HCT116 (cell line): ENCODE results near the gene GTPBP10. TPM values are rescaled to one million over a fixed set of nuclear protein-coding genes. Genes with fewer than 3 reads are reported as not detected.

ENCODE experiments used
- ATAC-seq: fragments of 200-7000 bp; cut with Tn5 transposase; 2 replicates; pipeline ENCODE4 v1.9.1; 2020; ENCODE audit warnings: mild to moderate bottlenecking, moderate library complexity
- BruUV-seq: library from RNA; stranded (reverse); fragments of 400-500 nt; replicated peaks from 2 replicates; lab custom pipeline; 2021; lab: Mats Ljungman, UMichigan
- CTCF ChIA-PET: fragments of 300-600 bp; sonication (Branson Sonifier 250); formaldehyde crosslinking; loops from one replicate; lab custom pipeline; 2021; ENCODE audit warnings: antibody characterized with exemption; lab: Charles Lee
- POLR2A ChIA-PET: fragments of 300-600, 350-600 bp; sonication (Branson Sonifier 250); formaldehyde crosslinking; loops from one replicate; lab custom pipeline; 2021; ENCODE audit warnings: antibody characterized with exemption; lab: Charles Lee
- RAD21 ChIA-PET, 2 experiments: fragments of 300-600 bp; sonication (Branson Sonifier 250); formaldehyde crosslinking; loops; one replicate each; lab custom pipeline; 2023; ENCODE audit warnings: low total read pairs in 2 of 2; ENCODE audit not compliant: uncharacterized antibody in 2 of 2, unreplicated experiment in 2 of 2, low non-redundant PET in 1 of 2; lab: Charles Lee
- DNase-seq: peaks from one replicate; pipeline ENCODE4 v3.0.0-alpha.2; 2010; ENCODE audit warnings: low read depth, low spot score
- H2AFZ ChIP-seq: fragments of 200-600 bp; shearing (Covaris generic), sonication (generic); 2 replicates; pipeline ENCODE4 v1.6.1; 2017; ENCODE audit warnings: low read depth, mixed run types, mixed read lengths, antibody characterized with exemption, low read length; ENCODE audit not compliant: poor library complexity, severe bottlenecking
- H3K27ac ChIP-seq: 2 replicates; pipeline ENCODE4 v1.5.1; 2012; ENCODE audit warnings: low read depth, low read length
- H3K27me3 ChIP-seq: fragments of 200-600 bp; sonication (generic); 2 replicates; pipeline ENCODE4 v1.6.1; 2016; ENCODE audit warnings: mixed run types, low read length, mixed read lengths; ENCODE audit not compliant: insufficient read depth
- H3K36me3 ChIP-seq, 2 experiments: fragments of 200-500 bp in 1 of 2; fragments of 200-600 bp in 1 of 2; sonication (Bioruptor generic) in 1 of 2; sonication (generic) in 1 of 2; 2 replicates each; pipeline versions ENCODE4 v1.5.1 to v1.6.1; 2014 to 2016; ENCODE audit warnings: low read length in 2 of 2, inconsistent platforms in 1 of 2, mixed read lengths in 1 of 2, mixed run types in 1 of 2; ENCODE audit not compliant: insufficient read depth in 2 of 2, control insufficient read depth in 1 of 2
- H3K4me1 ChIP-seq, 2 experiments: fragments of 200-600 bp in 1 of 2; sonication (generic) in 1 of 2; 2 replicates each; pipeline versions ENCODE4 v1.5.1 to v1.6.1; 2012 to 2017; ENCODE audit warnings: low read length in 2 of 2, inconsistent platforms in 1 of 2, mild to moderate bottlenecking in 1 of 2, mixed read lengths in 1 of 2, mixed run types in 1 of 2, moderate library complexity in 1 of 2; ENCODE audit not compliant: insufficient read depth in 2 of 2, control insufficient read depth in 1 of 2
- H3K4me2 ChIP-seq: fragments of 200-600 bp; sonication (generic); 2 replicates; pipeline ENCODE4 v1.6.1; 2017; ENCODE audit warnings: mixed run types, low read length, mixed read lengths
- H3K4me3 ChIP-seq, 2 experiments: fragments of 200-600 bp in 1 of 2; sonication (generic) in 1 of 2; replicated peaks in 1 of 2; 2 replicates each; pipeline ENCODE4 v1.5.1; 2011 to 2016; ENCODE audit warnings: low read length in 2 of 2, control low read depth in 1 of 2, low read depth in 1 of 2, mild to moderate bottlenecking in 1 of 2, mixed read lengths in 1 of 2, mixed run types in 1 of 2
- H3K79me2 ChIP-seq: fragments of 200-600 bp; sonication (generic); 2 replicates; pipeline ENCODE4 v1.6.1; 2017; ENCODE audit warnings: mild to moderate bottlenecking, mixed run types, low read length, moderate library complexity, mixed read lengths; ENCODE audit not compliant: insufficient read depth
- H3K9ac ChIP-seq: fragments of 200-600 bp; sonication (generic); 2 replicates; pipeline ENCODE4 v1.6.1; 2016; ENCODE audit warnings: low read length, mixed read lengths
- H3K9me2 ChIP-seq: fragments of 200-600 bp; sonication (generic), shearing (Covaris generic); 2 replicates; pipeline ENCODE4 v1.6.1; 2017; ENCODE audit warnings: mixed run types, mild to moderate bottlenecking, moderate library complexity; ENCODE audit not compliant: insufficient read depth
- H3K9me3 ChIP-seq, 2 experiments: fragments of 200-500 bp in 1 of 2; fragments of 200-600 bp in 1 of 2; sonication (Bioruptor generic) in 1 of 2; sonication (generic) in 1 of 2; 2 replicates each; pipeline ENCODE4 v1.6.1; 2014 to 2017; ENCODE audit warnings: low read length in 2 of 2, mixed read lengths in 2 of 2, inconsistent platforms in 1 of 2, low read depth in 1 of 2, mild to moderate bottlenecking in 1 of 2, mixed run types in 1 of 2, moderate library complexity in 1 of 2; ENCODE audit not compliant: control insufficient read depth in 1 of 2, insufficient read depth in 1 of 2
- H4K20me1 ChIP-seq: fragments of 200-600 bp; sonication (generic), shearing (Covaris generic); 2 replicates; pipeline ENCODE4 v1.6.1; 2017; ENCODE audit warnings: mixed run types, mild to moderate bottlenecking, moderate library complexity; ENCODE audit not compliant: insufficient read depth
- CBX3 ChIP-seq: IDR thresholded peaks from 2 replicates; pipeline ENCODE4 v1.6.1; 2012; ENCODE audit warnings: low read depth
- FOSL1 ChIP-seq: IDR thresholded peaks from 2 replicates; pipeline ENCODE4 v1.6.1; 2012; ENCODE audit warnings: low read depth
- JUND ChIP-seq: IDR thresholded peaks from 2 replicates; pipeline ENCODE4 v1.6.1; 2012
- POLR2A ChIP-seq: IDR thresholded peaks from 2 replicates; pipeline ENCODE4 v1.7.0; 2011; ENCODE audit warnings: borderline replicate concordance; ENCODE audit not compliant: insufficient read depth, insufficient read length; ENCODE audit errors: extremely low read depth
- RAD21 ChIP-seq: IDR thresholded peaks from 2 replicates; pipeline ENCODE4 v1.6.1; 2012; ENCODE audit warnings: low read depth, mild to moderate bottlenecking
- SIN3A ChIP-seq: IDR thresholded peaks from 2 replicates; pipeline ENCODE4 v1.6.1; 2012; ENCODE audit warnings: low read depth
- SP1 ChIP-seq: IDR thresholded peaks from 2 replicates; pipeline ENCODE4 v1.6.1; 2012; ENCODE audit warnings: low read depth
- TCF7L2 ChIP-seq: IDR thresholded peaks from 2 replicates; pipeline ENCODE4 v1.7.0; 2011; ENCODE audit warnings: borderline replicate concordance, inconsistent platforms; ENCODE audit not compliant: insufficient read depth, insufficient read length; ENCODE audit errors: extremely low read depth
- ZNF274 ChIP-seq: fragments of 200-500 bp; sonication (Bioruptor generic); IDR thresholded peaks from 2 replicates; pipeline ENCODE4 v1.6.1; 2014; ENCODE audit warnings: mild to moderate bottlenecking, low read depth, low read length, inconsistent platforms
- intact Hi-C: fragments of 100-400 bp; cut with micrococcal nuclease; formaldehyde crosslinking; loops from 2 replicates; pipeline ENCODE4 v1.10.0; 2022
- total RNA-seq: library from RNA; stranded (reverse); gene quantifications from one replicate; pipeline ENCODE4 v1.2.1, GENCODE V29; 2021; ENCODE audit not compliant: unreplicated experiment
- TF ChIP-seq, protein P1 (sequence below): IDR thresholded peaks from 2 replicates; pipeline ENCODE4 v1.6.1; 2012; ENCODE audit warnings: low read depth
- TF ChIP-seq, protein P2 (sequence below): IDR thresholded peaks from 2 replicates; pipeline ENCODE4 v1.6.1; 2011; ENCODE audit warnings: mild to moderate bottlenecking, low read length, moderate library complexity; ENCODE audit not compliant: insufficient replicate concordance; ENCODE audit errors: extremely low read depth
- TF ChIP-seq, protein P3 (sequence below): IDR thresholded peaks from 2 replicates; pipeline ENCODE4 v1.6.1; 2012
- TF ChIP-seq, protein P4 (sequence below): IDR thresholded peaks from 2 replicates; pipeline ENCODE4 v1.6.1; 2012

Gene GTPBP10
- total RNA-seq, 1 experiment from 2014 or later: 36.7 TPM

DNA sequence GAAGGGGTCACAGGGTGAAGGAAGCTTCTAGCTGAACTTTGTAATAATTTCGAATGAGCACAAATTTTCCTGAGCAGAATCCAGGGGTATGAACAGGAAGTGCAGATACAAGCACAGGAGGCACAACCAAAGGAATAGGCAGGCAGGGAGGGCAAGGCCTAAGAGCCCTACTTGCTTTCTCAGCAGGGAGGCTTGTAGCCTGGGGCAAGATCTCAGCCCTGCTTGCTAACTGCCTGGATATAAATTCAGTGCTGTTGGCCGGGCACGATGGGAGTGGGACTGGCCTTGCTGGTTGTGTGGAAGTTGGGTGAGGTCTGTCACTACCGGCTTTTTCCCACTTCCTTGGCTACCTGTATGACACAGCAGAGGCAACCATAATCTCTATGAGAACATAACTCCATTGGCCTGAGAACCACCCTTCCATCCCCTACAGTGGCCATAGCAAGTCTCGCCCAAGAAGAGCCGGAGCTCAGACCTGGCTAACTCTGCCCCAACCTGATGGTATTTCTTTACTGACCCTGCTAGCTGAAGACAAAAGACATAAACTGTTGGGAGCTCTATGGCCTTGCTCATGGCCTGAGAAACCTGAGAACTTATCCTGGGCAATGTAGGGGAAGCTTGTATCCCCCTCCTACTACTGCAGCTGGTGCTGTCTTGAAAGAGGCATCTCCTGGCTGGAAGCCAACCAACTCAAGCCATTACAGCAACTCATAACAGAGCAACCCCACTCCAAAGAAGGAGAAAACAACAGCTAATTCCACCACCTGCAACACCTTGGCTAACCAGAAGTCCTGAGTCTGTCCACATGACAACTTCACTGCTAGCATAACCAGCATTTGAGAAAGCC is 84.3 kb downstream of the GTPBP10 start:
- no peak for ATAC-seq
- ChIA-PET POLR2A (no interaction called here), RAD21 (no interaction called here), CTCF (no interaction called here)
- Histone ChIP-seq H4K20me1 (no peaks in the 10 kb centered on the region), H3K9ac (no peak overlapping the region), H3K27ac (no peak overlapping the region), H3K4me1 (no peaks in the 10 kb centered on the region), H3K4me3 (no peak overlapping the region), H3K9me3 (no peaks in the 10 kb centered on the region), H2AFZ (no peak overlapping the region), H3K4me2 (no peak overlapping the region), H3K9me2 (no peaks in the 10 kb centered on the region), H3K79me2 (no peaks in the 10 kb centered on the region), H3K36me3 (no peaks in the 10 kb centered on the region), H3K27me3 (no peaks in the 10 kb centered on the region)
- DNase-seq: no peak
- TF ChIP-seq, protein P1, sequence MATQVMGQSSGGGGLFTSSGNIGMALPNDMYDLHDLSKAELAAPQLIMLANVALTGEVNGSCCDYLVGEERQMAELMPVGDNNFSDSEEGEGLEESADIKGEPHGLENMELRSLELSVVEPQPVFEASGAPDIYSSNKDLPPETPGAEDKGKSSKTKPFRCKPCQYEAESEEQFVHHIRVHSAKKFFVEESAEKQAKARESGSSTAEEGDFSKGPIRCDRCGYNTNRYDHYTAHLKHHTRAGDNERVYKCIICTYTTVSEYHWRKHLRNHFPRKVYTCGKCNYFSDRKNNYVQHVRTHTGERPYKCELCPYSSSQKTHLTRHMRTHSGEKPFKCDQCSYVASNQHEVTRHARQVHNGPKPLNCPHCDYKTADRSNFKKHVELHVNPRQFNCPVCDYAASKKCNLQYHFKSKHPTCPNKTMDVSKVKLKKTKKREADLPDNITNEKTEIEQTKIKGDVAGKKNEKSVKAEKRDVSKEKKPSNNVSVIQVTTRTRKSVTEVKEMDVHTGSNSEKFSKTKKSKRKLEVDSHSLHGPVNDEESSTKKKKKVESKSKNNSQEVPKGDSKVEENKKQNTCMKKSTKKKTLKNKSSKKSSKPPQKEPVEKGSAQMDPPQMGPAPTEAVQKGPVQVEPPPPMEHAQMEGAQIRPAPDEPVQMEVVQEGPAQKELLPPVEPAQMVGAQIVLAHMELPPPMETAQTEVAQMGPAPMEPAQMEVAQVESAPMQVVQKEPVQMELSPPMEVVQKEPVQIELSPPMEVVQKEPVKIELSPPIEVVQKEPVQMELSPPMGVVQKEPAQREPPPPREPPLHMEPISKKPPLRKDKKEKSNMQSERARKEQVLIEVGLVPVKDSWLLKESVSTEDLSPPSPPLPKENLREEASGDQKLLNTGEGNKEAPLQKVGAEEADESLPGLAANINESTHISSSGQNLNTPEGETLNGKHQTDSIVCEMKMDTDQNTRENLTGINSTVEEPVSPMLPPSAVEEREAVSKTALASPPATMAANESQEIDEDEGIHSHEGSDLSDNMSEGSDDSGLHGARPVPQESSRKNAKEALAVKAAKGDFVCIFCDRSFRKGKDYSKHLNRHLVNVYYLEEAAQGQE: no peak
- TF ChIP-seq RAD21: no peak
- TF ChIP-seq, protein P2, sequence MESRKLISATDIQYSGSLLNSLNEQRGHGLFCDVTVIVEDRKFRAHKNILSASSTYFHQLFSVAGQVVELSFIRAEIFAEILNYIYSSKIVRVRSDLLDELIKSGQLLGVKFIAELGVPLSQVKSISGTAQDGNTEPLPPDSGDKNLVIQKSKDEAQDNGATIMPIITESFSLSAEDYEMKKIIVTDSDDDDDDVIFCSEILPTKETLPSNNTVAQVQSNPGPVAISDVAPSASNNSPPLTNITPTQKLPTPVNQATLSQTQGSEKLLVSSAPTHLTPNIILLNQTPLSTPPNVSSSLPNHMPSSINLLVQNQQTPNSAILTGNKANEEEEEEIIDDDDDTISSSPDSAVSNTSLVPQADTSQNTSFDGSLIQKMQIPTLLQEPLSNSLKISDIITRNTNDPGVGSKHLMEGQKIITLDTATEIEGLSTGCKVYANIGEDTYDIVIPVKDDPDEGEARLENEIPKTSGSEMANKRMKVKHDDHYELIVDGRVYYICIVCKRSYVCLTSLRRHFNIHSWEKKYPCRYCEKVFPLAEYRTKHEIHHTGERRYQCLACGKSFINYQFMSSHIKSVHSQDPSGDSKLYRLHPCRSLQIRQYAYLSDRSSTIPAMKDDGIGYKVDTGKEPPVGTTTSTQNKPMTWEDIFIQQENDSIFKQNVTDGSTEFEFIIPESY: no peak
- no peak for TF ChIP-seq TCF7L2
- no peak for TF ChIP-seq CBX3
- TF ChIP-seq SIN3A: no peak
- no peak for TF ChIP-seq FOSL1
- no peak for TF ChIP-seq POLR2A
- TF ChIP-seq, protein P3, sequence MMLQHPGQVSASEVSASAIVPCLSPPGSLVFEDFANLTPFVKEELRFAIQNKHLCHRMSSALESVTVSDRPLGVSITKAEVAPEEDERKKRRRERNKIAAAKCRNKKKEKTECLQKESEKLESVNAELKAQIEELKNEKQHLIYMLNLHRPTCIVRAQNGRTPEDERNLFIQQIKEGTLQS: no peak
- no peak for TF ChIP-seq JUND
- TF ChIP-seq ZNF274: no peak
- TF ChIP-seq, protein P4, sequence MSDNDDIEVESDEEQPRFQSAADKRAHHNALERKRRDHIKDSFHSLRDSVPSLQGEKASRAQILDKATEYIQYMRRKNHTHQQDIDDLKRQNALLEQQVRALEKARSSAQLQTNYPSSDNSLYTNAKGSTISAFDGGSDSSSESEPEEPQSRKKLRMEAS: no peak
- TF ChIP-seq SP1: no peak
- intact Hi-C loops: no loop called here
- BruUV-seq: no TSS peak
